Mucosa of gallbladder (tissue), 1 donor: ENCODE data around the gene PRELID1. TPM values are rescaled to one million over a fixed set of nuclear protein-coding genes. Genes with fewer than 3 reads are reported as not detected.
"Not testable (repeated sequence)": the region's sequence is repeated elsewhere in the genome, so short reads cannot be mapped to it uniquely, and the experiment has no call there.

ENCODE experiments used
- DNase-seq: peaks from one replicate; pipeline ENCODE4 v3.0.0-alpha.2; 2020; ENCODE audit warnings: low spot score
- total RNA-seq: library from RNA; stranded (reverse); gene quantifications from one replicate; pipeline ENCODE4 v1.2.1, GENCODE V29; 2021
- donor health status: DM: no; HTN: no; CAD: no.

PRELID1 gene
- total RNA-seq, 1 donor from 2014 or later, result 106 TPM

DNA sequence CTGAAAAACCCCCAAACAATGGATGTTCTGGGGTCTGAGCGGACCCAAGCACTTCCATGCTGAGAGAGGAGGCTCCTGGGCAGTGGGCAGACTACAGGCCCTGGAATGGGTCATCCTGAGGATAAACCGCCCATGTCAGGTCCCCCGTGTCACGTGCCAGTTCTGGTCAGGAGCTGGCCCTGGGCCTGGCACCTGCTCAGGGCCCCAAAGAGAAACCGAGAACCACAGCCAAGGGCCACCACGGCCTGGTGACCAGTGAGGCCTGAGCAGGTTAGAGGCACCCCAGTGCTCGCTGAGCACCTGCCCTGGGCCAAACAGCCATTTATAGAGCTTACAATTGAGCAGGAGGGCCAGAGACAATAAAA is 32.1 kb downstream of the PRELID1 start:
- DNase-seq, result no peak

DNA sequence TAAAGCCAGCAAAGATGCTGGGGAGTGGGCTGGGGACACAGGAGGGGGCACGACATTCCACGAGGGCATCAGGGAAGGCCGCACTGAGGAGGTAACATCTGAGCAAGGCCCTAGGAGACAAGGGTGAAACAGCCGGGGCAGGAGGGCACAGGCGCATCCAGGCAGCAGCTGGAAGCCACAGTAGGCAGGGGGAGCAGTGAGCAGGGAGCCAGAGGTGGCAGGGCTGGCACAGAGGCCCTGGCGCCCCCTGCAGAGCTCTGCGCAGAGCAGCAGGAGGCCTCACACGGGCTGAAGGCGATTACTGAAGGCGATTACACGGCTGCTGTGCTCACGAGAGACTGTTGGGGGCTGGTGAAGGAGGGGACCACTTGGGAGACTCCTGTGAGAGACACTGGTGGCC is 32.5 kb downstream of the PRELID1 start:
- no peak for DNase-seq

DNA sequence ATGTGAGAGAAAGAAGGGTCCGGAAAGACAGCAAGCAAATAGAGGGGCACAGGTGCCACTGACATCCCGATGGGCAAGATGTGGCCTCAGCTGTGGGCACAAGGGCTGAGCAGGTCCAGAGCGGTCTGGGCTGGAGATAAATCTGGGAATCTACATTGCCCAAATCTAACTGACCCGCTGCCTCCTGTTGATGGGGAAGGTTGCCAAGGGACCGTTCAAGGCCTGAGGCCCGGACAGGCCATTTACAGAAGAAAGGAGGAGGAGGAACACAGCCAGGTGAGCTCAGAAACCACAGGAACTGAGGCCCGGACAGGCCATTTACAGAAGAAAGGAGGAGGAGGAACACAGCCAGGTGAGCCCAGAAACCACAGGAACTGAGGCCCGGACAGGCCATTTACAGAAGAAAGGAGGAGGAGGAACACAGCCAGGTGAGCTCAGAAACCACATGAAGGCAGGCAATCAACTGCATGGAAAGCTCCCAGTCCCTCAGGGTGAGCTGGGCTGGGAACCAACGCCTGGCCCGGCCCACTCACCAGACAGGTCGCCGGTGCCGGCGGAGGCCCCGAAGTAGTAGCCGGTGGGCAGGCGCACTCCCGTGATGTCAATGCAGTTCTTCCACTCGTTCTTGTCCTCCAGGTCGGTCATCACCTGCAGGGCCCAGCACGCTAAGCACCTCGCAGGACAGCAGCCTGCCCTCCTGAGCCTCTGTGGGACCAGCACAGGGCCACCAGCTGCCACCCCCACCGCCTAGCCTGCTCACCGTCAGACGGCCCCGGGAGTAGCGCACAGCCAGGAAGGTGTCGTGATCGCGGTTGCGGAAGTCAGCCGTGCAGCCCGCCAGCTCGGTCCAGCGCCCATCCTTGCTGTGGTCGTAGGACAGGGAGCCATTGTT is 33.2 kb downstream of the PRELID1 start:
- DNase-seq, result no peak

DNA sequence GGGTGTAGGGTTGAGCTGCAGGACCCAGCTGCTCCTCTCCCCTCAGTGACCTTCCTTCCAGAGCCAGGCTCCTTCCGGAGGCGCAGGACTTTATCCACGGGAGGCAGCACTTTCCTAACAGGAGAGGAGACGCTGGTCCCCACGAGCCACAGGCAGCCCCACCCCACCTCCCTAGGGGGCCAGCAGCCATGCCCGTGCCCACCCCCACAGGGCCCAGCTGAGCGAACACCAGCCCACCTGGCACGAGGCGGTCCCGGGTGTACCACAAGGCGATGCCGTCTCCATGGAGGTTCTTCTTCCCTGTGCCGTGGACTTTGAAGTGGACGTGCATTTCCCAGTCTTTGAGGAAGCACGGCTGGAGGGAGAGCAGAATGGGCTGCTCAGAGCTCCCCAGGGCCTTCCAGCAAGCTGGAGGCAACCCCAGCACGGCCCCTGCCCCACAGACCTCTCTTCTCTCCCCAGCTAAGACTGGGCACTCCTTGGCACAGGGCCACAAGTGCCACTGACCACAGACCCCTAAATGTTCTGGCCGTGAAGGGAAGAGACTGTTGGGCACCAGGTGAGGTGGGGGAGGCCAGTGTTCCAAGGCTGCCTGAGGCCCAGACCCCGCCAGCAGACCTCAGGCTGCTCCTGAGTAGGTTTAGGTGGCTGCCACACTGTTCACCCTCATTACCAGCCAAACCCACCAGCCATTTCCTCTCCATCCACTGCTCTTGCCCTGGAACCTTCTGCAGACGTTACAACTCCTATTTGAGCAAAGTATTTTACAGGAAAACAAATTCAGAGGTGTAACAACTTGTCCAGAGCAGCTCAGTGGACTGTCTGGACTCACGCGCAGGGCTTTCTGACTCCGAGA is 34.9 kb downstream of the PRELID1 start:
- no peak for DNase-seq

DNA sequence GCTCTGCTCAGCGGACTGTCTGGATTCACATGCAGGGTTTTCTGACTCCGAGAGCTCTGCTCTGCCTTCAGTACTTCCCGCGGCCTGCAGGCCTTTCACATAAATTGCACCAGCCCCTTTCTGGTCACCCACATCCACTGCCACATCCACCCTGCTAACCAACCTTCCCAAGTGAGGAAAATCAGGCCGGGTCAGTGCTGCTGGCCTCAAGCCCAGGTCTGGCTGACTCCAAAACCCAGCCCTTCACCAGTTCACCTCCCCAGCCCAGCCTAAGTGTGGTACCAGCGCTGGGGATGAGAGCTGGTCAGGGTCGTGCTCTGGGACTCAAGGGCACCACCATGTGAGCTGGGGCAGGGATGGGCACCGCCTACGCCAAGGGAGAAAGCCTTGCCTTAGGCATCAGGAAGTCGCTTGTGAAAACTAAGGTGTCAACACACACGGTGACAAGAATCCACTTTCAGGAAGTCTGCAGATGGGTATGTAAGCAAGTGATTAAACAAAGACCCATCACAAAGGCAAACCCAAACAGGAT is 35.6 kb downstream of the PRELID1 start:
- DNase-seq, result no peak

DNA sequence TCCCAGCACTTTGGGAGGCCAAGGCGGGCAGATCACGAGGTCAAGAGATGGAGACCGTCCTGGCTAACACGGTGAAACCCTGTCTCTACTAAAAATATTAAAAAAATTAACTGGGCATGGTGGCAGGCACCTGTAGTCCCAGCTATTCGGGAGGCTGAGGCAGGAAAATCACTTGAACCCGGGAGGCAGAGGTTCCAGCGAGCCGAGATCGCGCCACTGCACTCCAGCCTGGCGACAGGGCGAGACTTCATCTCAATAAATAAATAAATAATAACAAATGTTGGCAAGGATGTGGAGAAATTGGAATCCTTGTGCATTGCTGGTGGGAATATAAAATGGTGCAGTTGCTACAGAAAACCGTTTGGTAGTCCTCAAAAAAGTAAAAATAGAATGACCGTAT is 39.4 kb downstream of the PRELID1 start:
- not testable (repeated sequence) for DNase-seq

DNA sequence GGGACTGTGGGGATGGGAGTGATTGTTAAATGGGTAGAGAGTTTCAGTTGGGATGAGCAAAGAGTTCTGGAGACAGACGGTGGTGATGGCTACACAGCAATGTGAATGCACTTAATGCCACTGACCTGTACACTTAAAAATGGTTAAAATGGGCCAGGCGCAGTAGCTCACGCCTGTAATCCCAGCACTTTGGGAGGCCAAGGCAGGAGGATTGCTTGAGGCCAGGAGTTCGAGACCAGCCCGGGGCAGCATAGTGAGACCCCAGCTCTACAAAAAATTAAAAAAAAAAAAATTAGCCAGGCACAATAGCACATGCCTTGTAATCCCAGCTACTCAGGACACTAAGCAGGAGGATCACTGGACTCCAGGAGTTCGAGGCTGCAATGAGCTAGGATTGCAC is 40.2 kb downstream of the PRELID1 start:
- DNase-seq, result no peak

DNA sequence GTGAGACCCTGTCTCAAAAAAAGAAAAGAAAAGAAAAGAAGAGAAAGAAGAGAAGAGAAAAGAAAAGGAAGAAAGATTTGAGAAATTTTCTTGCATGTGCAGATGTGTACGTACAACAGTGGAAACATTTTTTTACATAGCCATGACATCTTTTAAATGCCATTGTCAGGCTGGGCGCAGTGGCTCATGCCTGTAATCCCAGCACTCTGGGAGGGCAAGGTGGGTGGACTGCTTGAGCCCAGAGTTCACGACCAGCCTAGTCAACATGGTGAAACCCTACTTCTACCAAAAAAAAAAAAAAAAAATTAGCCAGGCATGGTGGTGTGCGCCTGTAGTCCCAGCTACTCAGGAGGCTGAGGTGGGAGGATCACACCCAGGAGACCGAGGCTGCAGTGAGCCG is 41.3 kb downstream of the PRELID1 start:
- DNase-seq, result no peak

DNA sequence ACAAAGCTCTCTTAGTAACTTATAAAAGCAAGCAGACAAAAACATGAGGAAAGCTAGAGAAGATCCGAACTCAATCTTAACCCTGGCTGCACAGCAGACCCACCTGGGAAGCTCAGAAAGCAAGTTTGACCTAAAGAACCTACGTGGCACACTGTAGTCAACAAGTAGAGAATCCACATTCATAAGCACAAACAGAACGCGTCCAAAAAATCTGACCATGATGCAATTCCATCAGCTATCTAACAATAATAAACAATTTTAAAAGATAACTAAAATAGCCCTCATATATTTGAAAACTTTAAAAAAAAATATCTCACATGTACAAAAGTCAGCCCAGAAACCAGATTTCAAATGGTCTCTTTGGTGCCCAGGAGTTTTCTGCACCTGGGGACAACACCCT is 43.2 kb downstream of the PRELID1 start:
- no peak for DNase-seq

DNA sequence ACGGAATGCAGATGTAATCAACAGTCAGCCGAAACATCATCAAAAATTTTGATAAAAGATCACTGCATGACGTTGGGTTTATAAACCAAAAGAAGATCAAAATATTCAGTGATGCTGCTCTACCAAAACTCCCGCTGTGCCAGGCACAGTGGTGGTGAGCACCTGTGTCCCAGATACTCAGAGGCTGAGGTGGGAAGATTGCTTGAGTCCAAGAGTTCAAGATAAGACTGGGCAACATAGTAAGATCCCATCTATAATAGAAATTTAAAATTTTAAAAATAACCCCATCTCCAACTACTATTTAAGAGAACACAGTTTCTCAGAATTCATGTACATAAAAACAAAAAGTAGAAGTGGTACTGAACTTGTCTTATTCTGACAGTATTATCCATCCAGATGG is 44.1 kb downstream of the PRELID1 start:
- no peak for DNase-seq

DNA sequence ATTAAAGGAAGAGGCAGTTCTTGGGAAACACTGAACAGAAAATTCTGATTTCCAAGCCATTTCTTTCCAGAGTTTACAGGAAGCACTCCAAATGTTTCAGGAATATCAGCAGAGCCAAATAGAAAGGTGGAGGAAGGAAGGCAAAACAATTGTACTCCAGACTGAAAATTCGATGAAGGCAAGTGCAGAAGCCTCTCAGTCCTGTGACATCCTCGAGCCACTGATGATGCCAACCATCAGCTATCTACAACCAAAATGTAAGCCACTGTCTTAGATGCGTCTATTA is 45.7 kb downstream of the PRELID1 start:
- DNase-seq, result no peak

DNA sequence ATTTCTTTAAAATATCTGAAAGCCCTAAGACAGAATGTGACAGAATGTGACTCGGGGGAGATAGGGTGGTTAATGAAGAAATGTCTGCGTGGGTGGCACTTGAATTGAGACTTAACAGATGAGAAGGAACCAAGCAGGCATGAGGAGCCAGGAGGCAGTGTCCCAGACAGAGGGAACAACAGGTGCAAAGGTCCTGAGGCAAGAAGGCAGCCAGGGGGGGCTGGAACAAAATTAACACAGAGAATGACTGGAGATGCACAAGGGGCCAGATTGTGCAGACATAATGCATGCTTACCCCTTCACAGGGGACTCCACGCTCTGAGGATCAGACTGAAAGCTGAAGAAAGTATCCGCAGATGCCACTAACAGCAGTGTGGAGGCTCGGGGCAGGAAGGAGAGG is 46.2 kb downstream of the PRELID1 start:
- DNase-seq, result no peak

DNA sequence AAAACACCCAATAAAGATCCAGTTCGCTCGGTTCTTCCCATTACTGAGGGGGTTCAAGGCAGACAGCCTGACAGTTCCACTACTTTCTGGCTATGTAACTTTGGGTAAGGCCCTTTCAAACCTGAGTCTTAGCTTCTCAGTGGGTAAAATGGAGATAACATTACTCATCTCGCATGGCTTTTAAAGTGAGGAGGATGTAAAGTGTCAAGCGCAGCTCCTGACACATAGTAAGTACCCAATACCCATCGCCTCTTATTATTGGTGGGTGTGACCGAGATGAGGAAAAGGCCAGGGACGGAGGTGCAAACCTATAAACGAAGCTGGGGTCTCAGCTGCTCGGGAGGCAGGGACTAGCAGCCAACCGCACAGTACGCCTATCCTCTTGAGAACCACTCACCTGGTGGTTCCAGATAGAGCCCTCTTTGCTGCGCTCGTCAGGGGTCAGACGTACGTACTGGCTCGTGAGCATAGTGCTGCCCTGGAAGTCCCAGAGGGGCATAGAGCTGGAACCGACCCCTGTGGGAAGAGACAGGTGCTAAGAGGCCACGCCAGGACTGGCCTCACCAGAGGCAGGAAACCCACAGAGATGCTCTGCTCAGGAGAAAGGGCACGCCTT is 47.3 kb downstream of the PRELID1 start:
- no peak for DNase-seq

DNA sequence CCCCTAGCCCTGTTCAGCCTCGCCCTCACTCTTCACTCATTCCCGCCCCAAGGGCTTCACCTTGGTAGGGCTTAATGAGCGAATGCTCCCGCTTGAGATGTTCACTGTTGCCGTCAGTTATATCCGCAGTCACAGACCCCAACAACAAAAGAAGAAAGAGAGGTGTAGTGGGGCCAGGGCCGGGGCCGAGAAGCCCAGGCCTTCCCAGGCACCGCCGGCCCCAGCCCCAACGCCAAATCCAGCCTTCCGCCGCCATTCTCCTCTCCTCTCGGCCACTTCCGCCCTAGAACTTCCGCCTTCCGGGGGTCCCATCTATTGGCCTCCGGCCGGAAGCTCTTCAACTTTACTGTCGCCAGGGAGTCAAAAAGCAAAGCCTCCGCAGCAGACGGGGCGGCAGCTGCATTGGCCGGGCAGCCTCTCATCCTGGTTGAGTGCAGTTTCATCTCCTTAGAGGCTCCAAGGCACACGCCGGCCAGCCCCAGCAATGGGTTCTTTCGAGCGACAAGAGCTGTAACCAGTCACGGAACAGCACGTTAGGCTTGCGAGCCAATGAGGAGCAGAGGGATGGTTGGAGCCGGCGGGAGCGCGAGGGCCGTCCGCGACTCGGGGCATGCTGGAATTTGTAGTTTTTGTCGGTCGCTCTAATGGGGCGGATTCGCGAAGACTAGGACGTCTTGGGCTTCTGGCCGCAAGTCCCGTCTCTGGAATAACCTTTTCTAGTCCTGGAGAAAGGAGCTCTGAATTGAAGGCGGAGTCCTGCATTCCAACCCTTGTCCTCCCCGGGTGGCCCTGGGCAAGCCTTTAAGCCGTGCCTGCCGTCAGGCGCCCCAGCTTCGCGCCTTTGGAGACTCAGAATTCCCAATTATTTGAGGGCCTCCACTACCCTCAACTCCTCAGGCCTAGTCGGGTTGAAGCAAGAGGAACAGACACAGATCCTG is 48.1 kb downstream of the PRELID1 start, which contains the start of gene LMAN2:
LMAN2 (minus strand) TSS at position 277 of the 938 bp plus-strand sequence; CDS start at position 256, 21 bp downstream.
- peak; percentile 95 for DNase-seq

DNA sequence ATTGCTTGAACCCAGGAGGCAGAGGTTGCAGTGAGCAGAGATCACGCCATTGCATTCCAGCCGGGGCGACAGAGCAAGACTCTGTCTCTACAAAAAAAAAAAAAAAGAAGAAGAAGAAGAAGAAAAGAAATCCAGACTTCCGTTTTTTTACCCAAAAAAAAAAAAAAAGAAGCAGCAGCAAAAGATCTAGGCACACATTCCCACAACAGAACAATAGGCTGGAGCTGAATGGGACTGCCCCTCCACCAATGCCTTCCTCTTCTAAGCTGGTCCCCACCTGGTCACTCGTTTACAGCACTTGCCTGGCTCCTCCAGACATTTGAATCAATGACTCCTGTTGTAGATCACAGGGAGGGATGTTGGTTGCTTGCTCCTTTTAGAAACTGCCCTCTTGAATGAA is 49.5 kb downstream of the PRELID1 start:
- no peak for DNase-seq

DNA sequence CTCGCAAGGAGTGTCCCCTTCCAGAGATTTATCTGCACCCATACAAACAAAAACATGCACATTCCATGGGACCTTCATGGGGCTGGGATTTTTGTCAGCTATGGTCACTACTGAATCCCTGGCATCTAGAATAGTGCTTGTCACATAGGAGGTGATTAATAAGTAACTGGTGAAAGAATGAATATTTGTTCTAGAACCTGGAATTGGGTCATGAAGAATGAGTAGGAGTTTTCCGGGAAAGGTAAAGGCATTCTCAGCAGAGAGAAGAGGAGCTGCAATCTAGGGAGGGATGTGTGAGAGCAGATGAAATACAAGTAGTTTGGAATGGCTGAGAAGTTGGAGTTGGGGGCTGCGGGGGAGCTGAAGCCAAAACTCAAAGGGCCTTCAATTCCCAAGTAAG is 50.7 kb downstream of the PRELID1 start:
- DNase-seq, result no peak

DNA sequence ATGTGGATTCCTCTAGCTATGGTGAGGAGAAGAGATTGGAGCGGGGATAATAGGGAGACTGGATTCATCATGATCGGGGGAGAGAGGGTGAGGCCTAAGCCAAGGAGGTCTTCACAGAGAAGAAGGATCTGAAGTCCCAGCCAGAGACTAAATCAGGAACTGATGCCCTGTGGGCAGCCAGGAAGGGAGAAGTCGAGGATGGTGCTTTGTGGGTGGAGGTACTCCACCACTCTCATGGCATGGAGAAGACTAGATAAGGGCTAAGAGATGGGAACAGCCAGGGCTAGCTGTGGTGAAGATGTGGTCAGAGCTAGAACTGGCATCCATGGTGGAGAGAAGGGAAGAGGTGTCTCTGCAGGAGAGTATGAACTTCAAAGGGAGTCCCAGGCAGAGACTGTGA is 51.1 kb downstream of the PRELID1 start:
- DNase-seq, result no peak

DNA sequence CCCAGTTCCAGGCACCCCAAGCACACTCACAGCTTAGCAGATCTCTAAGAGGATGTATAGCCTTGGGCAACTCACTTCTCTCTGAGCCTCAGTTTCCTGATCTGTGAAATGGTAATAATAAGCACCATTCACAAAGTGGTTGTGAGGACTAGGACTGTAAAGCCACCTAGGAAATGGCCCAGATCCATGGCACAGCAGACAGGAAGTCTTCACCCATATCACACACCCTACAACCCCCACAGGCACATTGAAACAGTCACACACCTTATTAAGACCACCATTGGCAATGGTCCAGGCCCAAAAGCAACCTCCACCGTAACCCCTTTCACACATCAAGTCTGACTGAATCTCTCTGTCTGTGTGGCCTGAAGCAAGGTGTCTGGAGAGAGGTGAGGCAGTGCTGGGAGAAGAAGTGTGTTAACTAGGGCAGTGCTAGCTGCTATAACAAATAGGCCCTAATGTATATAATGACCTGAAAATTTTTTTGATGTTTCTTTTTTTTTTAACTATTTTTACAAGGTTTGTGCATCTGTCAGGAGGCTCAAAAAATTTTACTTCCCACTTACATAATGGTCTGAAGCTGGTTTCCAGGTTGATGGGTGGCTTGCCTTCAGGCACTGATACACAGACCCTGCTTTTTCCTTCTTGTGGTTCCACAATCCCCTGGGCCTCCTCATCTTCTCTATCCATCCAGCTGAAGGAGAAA is 51.7 kb downstream of the PRELID1 start:
- no peak for DNase-seq

DNA sequence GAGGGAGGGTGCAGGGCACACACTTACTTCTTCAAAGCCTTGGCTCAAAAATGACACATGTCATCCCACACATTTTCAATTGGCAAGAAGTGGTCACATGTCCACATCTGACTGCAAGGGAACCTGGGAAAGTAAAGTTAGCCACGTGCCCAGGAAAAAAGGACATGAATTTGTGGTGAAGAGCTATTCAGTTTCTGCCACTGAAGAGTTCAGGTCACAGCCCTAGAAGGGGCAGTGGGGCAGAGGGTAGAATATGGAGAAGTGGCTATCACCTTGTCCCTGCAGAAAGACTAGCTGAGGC is 52.2 kb downstream of the PRELID1 start:
- DNase-seq, result no peak
